HEK293 (cell line): ENCODE results near the gene NTN5.

Experiments used
- CTCF ChIA-PET: fragments of 350-600 bp; formaldehyde crosslinking; extraction: SDS; loops from one replicate; lab custom pipeline; 2021; ENCODE audit warnings: antibody characterized with exemption; lab: Yijun Ruan, JAX
- POLR2A ChIA-PET: fragments of 300-600 bp; formaldehyde crosslinking; extraction: SDS; loops from one replicate; lab custom pipeline; 2020; ENCODE audit warnings: antibody characterized with exemption, inconsistent platforms; lab: Yijun Ruan, JAX
- H3K27ac ChIP-seq: fragments of 200-500 bp; sonication (Bioruptor generic); 2 replicates; pipeline ENCODE4 v1.5.1; 2014; ENCODE audit warnings: low read depth, low read length, control low read depth, inconsistent platforms; ENCODE audit errors: extremely low read depth
- H3K36me3 ChIP-seq, 2 experiments: fragments of 200-500 bp in 1 of 2; sonication (Bioruptor generic) in 1 of 2; 1 replicate in 1 of 2; 2 replicates in 1 of 2; pipeline ENCODE4 v1.5.1; 2014 to 2017; ENCODE audit warnings: inconsistent platforms in 2 of 2, low read length in 2 of 2; ENCODE audit not compliant: control insufficient read depth in 2 of 2, insufficient read depth in 1 of 2
- H3K4me1 ChIP-seq: fragments of 200-500 bp; sonication (Bioruptor generic); 2 replicates; pipeline ENCODE4 v1.5.1; 2014; ENCODE audit warnings: mild to moderate bottlenecking, low read length, inconsistent platforms; ENCODE audit not compliant: control insufficient read depth, insufficient read depth
- H3K4me3 ChIP-seq: 2 replicates; pipeline ENCODE4 v1.5.1; 2011; ENCODE audit warnings: low read depth, mild to moderate bottlenecking, control low read depth, low read length, moderate library complexity
- H3K9me3 ChIP-seq: fragments of 200-500 bp; sonication (Bioruptor generic); 2 replicates; pipeline ENCODE4 v1.5.1; 2014; ENCODE audit warnings: low read depth, low read length, inconsistent platforms; ENCODE audit not compliant: control insufficient read depth, insufficient read depth
- BCL11B ChIP-seq: fragments of 450-650 bp; formaldehyde crosslinking; IDR thresholded peaks from 2 replicates; pipeline ENCODE4 v1.5.1; 2016; ENCODE audit warnings: low read depth, missing biosample characterization, missing genetic modification characterization
- EGR2 ChIP-seq: fragments of 450-650 bp; formaldehyde crosslinking; IDR thresholded peaks from 2 replicates; pipeline ENCODE4 v1.5.1; 2016; ENCODE audit warnings: low read depth, missing biosample characterization, missing genetic modification characterization
- GLIS1 ChIP-seq: fragments of 450-650 bp; formaldehyde crosslinking; IDR thresholded peaks from 2 replicates; pipeline ENCODE4 v1.5.1; 2016; ENCODE audit warnings: missing biosample characterization, missing genetic modification characterization
- KLF16 ChIP-seq: fragments of 450-650 bp; formaldehyde crosslinking; IDR thresholded peaks from 2 replicates; pipeline ENCODE4 v1.5.1; 2017; ENCODE audit warnings: missing biosample characterization, missing genetic modification characterization
- KLF17 ChIP-seq: fragments of 450-650 bp; formaldehyde crosslinking; IDR thresholded peaks from 2 replicates; pipeline ENCODE4 v1.5.1; 2016; ENCODE audit warnings: missing biosample characterization, missing genetic modification characterization
- KLF9 ChIP-seq: fragments of 450-650 bp; formaldehyde crosslinking; IDR thresholded peaks from 2 replicates; pipeline ENCODE4 v1.5.1; 2016; ENCODE audit warnings: missing biosample characterization, missing genetic modification characterization, low read depth
- PRDM4 ChIP-seq: fragments of 450-650 bp; formaldehyde crosslinking; IDR thresholded peaks from 2 replicates; pipeline ENCODE4 v1.5.1; 2017; ENCODE audit warnings: missing biosample characterization, missing genetic modification characterization
- PRDM6 ChIP-seq: fragments of 450-650 bp; formaldehyde crosslinking; IDR thresholded peaks from 2 replicates; pipeline ENCODE4 v1.5.1; 2017; ENCODE audit warnings: missing biosample characterization, missing genetic modification characterization
- SP2 ChIP-seq: fragments of 450-650 bp; formaldehyde crosslinking; IDR thresholded peaks from 2 replicates; pipeline ENCODE4 v1.5.1; 2016; ENCODE audit warnings: missing biosample characterization, missing genetic modification characterization
- WT1 ChIP-seq: fragments of 450-650 bp; formaldehyde crosslinking; IDR thresholded peaks from 2 replicates; pipeline ENCODE4 v1.5.1; 2016; ENCODE audit warnings: missing biosample characterization, missing genetic modification characterization
- YY2 ChIP-seq: fragments of 450-650 bp; formaldehyde crosslinking; IDR thresholded peaks from 2 replicates; pipeline ENCODE4 v1.5.1; 2016; ENCODE audit warnings: missing biosample characterization, missing genetic modification characterization
- ZBTB1 ChIP-seq: fragments of 450-650 bp; formaldehyde crosslinking; IDR thresholded peaks from 2 replicates; pipeline ENCODE4 v1.5.1; 2016; ENCODE audit warnings: missing biosample characterization, missing genetic modification characterization
- ZBTB49 ChIP-seq: fragments of 450-650 bp; formaldehyde crosslinking; IDR thresholded peaks from 2 replicates; pipeline ENCODE4 v1.5.1; 2016; ENCODE audit warnings: missing biosample characterization, missing genetic modification characterization, low read depth
- ZBTB7A ChIP-seq: fragments of 450-650 bp; formaldehyde crosslinking; IDR thresholded peaks from 2 replicates; pipeline ENCODE4 v1.5.1; 2016; ENCODE audit warnings: low read depth, missing biosample characterization, missing genetic modification characterization
- ZEB2 ChIP-seq: fragments of 450-650 bp; formaldehyde crosslinking; IDR thresholded peaks from 2 replicates; pipeline ENCODE4 v1.5.1; 2016; ENCODE audit warnings: missing biosample characterization, missing genetic modification characterization
- ZNF114 ChIP-seq: fragments of 450-650 bp; formaldehyde crosslinking; IDR thresholded peaks from 2 replicates; pipeline ENCODE4 v1.5.0; 2017; ENCODE audit warnings: missing biosample characterization, missing genetic modification characterization
- ZNF221 ChIP-seq: fragments of 450-650 bp; formaldehyde crosslinking; IDR thresholded peaks from 2 replicates; pipeline ENCODE4 v1.5.1; 2017; ENCODE audit warnings: missing biosample characterization, missing genetic modification characterization, borderline replicate concordance
- ZNF26 ChIP-seq: fragments of 450-650 bp; formaldehyde crosslinking; IDR thresholded peaks from 2 replicates; pipeline ENCODE4 v1.5.1; 2016; ENCODE audit warnings: missing biosample characterization, missing genetic modification characterization
- ZNF274 ChIP-seq, 2 experiments: fragments of 200-500 bp in 1 of 2; fragments of 450-650 bp in 1 of 2; sonication (Bioruptor generic) in 1 of 2; formaldehyde crosslinking in 1 of 2; IDR thresholded peaks; 2 replicates each; pipeline versions ENCODE4 v1.5.1 to v1.6.1; 2014 to 2016; ENCODE audit warnings: borderline replicate concordance in 1 of 2, inconsistent platforms in 1 of 2, low read length in 1 of 2, missing biosample characterization in 1 of 2, missing genetic modification characterization in 1 of 2
- ZNF335 ChIP-seq: fragments of 450-650 bp; formaldehyde crosslinking; conservative IDR thresholded peaks from 2 replicates; pipeline ENCODE4 v1.5.1; 2016; ENCODE audit warnings: missing biosample characterization, missing genetic modification characterization
- ZNF341 ChIP-seq: fragments of 450-650 bp; formaldehyde crosslinking; IDR thresholded peaks from 2 replicates; pipeline ENCODE4; 2016; ENCODE audit warnings: low read depth, missing biosample characterization, missing genetic modification characterization
- ZNF473 ChIP-seq: fragments of 450-650 bp; formaldehyde crosslinking; IDR thresholded peaks from 2 replicates; pipeline ENCODE4 v1.5.1; 2017; ENCODE audit warnings: missing biosample characterization, missing genetic modification characterization
- ZNF501 ChIP-seq: fragments of 450-650 bp; formaldehyde crosslinking; IDR thresholded peaks from 2 replicates; pipeline ENCODE4 v1.5.1; 2016; ENCODE audit warnings: missing biosample characterization, missing genetic modification characterization
- ZNF560 ChIP-seq: fragments of 450-650 bp; formaldehyde crosslinking; IDR thresholded peaks from 2 replicates; pipeline ENCODE4 v1.5.1; 2017; ENCODE audit warnings: missing biosample characterization, missing genetic modification characterization, borderline replicate concordance
- ZNF660 ChIP-seq: fragments of 450-650 bp; IDR thresholded peaks from 2 replicates; pipeline ENCODE4 v1.5.1; 2018; ENCODE audit warnings: missing biosample characterization, mild to moderate bottlenecking, missing genetic modification characterization
- ZNF701 ChIP-seq: fragments of 450-650 bp; formaldehyde crosslinking; IDR thresholded peaks from 2 replicates; pipeline ENCODE4 v1.5.1; 2016; ENCODE audit warnings: missing biosample characterization, missing genetic modification characterization
- ZNF776 ChIP-seq: fragments of 450-650 bp; formaldehyde crosslinking; IDR thresholded peaks from 2 replicates; pipeline ENCODE4 v1.5.0; 2017; ENCODE audit warnings: missing biosample characterization, missing genetic modification characterization, borderline replicate concordance
- ZSCAN16 ChIP-seq: fragments of 450-650 bp; formaldehyde crosslinking; IDR thresholded peaks from 2 replicates; pipeline ENCODE4 v1.5.1; 2016; ENCODE audit warnings: missing biosample characterization, missing genetic modification characterization

The NTN5 gene

GRCh38 chr19:48637449-48637947 lies 35.3 kb downstream of the NTN5 start (continued):
- TF ChIP-seq ZNF26: no peak
- peak; percentile 87 for TF ChIP-seq KLF16 (tag by site-specific recombination)
- peak; percentile 68; the same call in 1 of the 2 replicates for TF ChIP-seq GLIS1 (tag by site-specific recombination)
- TF ChIP-seq ZBTB49 (tag by site-specific recombination): no peak
- no peak; the same call in 1 of the 2 replicates for TF ChIP-seq KLF9
- TF ChIP-seq SP2: peak; percentile 98
- no peak for TF ChIP-seq ZNF473
- 0 out of 2 replicates have a peak, but pooled peaks have one; percentile 41 for TF ChIP-seq BCL11B (tag by site-specific recombination)
- peak; percentile 97 for TF ChIP-seq ZNF341
- TF ChIP-seq ZNF335 (tag by site-specific recombination): 0 out of 2 replicates have a peak, but pooled peaks have one; percentile 76
- no peak for TF ChIP-seq ZNF221
- no peak for TF ChIP-seq ZNF560
- no peak for TF ChIP-seq ZNF776 (tag by site-specific recombination)
- TF ChIP-seq ZNF114 (tag by site-specific recombination): no peak
- TF ChIP-seq WT1 (tag by site-specific recombination): peak; percentile 38; the same call in 1 of the 2 replicates
- TF ChIP-seq PRDM6 (tag by site-specific recombination): no peak
- peak; percentile 79; the same call in 1 of the 2 replicates for TF ChIP-seq ZBTB7A (tag by site-specific recombination)
- 0 out of 2 replicates have a peak, but pooled peaks have one; percentile 18 for TF ChIP-seq YY2
- no peak for TF ChIP-seq ZNF701
- TF ChIP-seq ZBTB1: no peak
- no peak for TF ChIP-seq ZNF274 (IDR thresholded peaks at IDR 0.05; ENCODE audit: low read length)
- TF ChIP-seq ZNF274 (tag by site-specific recombination; IDR thresholded peaks at IDR 0.05; ENCODE audit: borderline replicate concordance): no peak

GRCh38 chr19:48636859-48637448 lies 35.9 kb downstream of the NTN5 start, which contains the start of gene DBP:
TSS of gene DBP (minus strand) at chr19:48637379. CDS start at chr19:48636994, 385 bp downstream.
- H3K4me3 ChIP-seq: peak within 1 kb of the TSS; percentile 42
- H3K4me1 ChIP-seq: peaks cover 23% of the 10 kb centered on the region
- CTCF ChIA-PET: interaction anchor here (0.9 to 1.1 kb wide), 2 partner anchors 9 to 48 kb away, joined by 4 read pairs; partner anchors contain the start of gene CA11
- no peaks in the 10 kb centered on the region for H3K9me3 ChIP-seq
- POLR2A ChIA-PET: interaction anchor here (1.0 to 2.7 kb wide), 3 partner anchors 9 to 18 kb away, joined by 3 to 22 read pairs (median 6); partner anchors contain the start of genes CA11, RPL18 and SPHK2
- peaks cover 5 to 10% of the 10 kb centered on the region in 2 experiments; a peak in 2 of 3 replicates for H3K36me3 ChIP-seq
- H3K27ac ChIP-seq: peak within 1 kb of the TSS; percentile 85
- TF ChIP-seq EGR2 (tag by site-specific recombination) (peak; percentile 63; the same call in 1 of the 2 replicates), KLF17 (tag by site-specific recombination) (0 out of 2 replicates have a peak, but pooled peaks have one; percentile 14), ZNF501 (tag by site-specific recombination) (peak; percentile 26; the same call in 1 of the 2 replicates), ZEB2 (tag by site-specific recombination) (peak; percentile 59; the same call in 1 of the 2 replicates), ZBTB7A (tag by site-specific recombination) (peak; percentile 71; the same call in 1 of the 2 replicates), ZNF660 (tag by site-specific recombination) (0 out of 2 replicates have a peak, but pooled peaks have one; percentile 30), ZSCAN16 (peak; percentile 26; the same call in 1 of the 2 replicates), PRDM4 (tag by site-specific recombination) (0 out of 2 replicates have a peak, but pooled peaks have one; percentile 11)
